Upper lobe of left lung (tissue), 4 donors: ENCODE data around the gene HEATR5A.

ENCODE experiments used
- POLR2A ChIP-seq, 4 donors: fragments of 450-650 bp; IDR thresholded peaks; one replicate each; pipeline ENCODE4 v1.5.1; 2016 to 2017; ENCODE audit warnings: antibody characterized with exemption in 4 of 4, mild to moderate bottlenecking in 2 of 4
- POLR2AphosphoS5 ChIP-seq, 2 donors: sonication (generic); formaldehyde crosslinking; IDR thresholded peaks; one replicate each; pipeline ENCODE4 v1.5.1; 2017; ENCODE audit warnings: antibody characterized with exemption in 2 of 2
- TF ChIP-seq, protein P1 (sequence below), 6 experiments: fragments of 450-650 bp in 4 of 6; fragments of 200-600 bp in 2 of 6; sonication (generic) in 2 of 6; IDR thresholded peaks; one replicate each; pipeline ENCODE4 v1.5.1; 2016 to 2019; ENCODE audit warnings: antibody characterized with exemption in 6 of 6

- TF ChIP-seq POLR2A (IDR thresholded peaks at IDR 0.05) (no peak), POLR2AphosphoS5 (IDR thresholded peaks at IDR 0.05) (no peak)
- TF ChIP-seq, protein P1, sequence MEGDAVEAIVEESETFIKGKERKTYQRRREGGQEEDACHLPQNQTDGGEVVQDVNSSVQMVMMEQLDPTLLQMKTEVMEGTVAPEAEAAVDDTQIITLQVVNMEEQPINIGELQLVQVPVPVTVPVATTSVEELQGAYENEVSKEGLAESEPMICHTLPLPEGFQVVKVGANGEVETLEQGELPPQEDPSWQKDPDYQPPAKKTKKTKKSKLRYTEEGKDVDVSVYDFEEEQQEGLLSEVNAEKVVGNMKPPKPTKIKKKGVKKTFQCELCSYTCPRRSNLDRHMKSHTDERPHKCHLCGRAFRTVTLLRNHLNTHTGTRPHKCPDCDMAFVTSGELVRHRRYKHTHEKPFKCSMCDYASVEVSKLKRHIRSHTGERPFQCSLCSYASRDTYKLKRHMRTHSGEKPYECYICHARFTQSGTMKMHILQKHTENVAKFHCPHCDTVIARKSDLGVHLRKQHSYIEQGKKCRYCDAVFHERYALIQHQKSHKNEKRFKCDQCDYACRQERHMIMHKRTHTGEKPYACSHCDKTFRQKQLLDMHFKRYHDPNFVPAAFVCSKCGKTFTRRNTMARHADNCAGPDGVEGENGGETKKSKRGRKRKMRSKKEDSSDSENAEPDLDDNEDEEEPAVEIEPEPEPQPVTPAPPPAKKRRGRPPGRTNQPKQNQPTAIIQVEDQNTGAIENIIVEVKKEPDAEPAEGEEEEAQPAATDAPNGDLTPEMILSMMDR (IDR thresholded peaks at IDR 0.05), result no peak
Measured at GRCh38 chr14:31251028-31251958, 169.1 kb downstream of the HEATR5A start.
